ENCODE measurements around the gene TBCB.

TBCB gene

DNA sequence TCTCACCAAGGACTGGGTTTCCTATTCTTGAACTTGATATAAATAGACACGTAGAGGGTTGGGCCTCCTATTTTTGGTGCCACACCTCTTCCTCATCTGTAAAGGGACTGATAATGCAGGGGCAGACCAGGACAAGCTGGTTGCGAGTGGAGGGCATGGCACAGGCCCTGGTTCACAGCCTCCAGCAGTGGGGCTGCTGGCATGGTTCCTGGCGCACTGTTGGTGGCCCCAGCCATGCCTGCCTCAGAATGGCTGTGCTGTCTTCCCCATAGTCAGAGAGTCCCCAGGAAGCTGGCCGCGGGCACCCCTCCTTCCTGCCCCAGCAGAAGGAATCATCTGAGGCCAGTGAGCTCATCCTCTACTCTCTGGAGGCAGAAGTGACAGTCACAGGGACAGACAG lies 14.8 kb upstream of the TBCB start:
- H3K27ac ChIP-seq = peak overlapping the region; percentile 32; the same call in 1 of the 2 replicates
- ChIA-PET POLR2A (ENCODE audit: low non-redundant PET) (no interaction called here), CTCF (interaction anchor here (1.1 kb wide), 1 partner anchor 14 kb away, joined by 3 read pairs; no protein-coding TSS in a partner anchor)
- TF ChIP-seq, protein P1, sequence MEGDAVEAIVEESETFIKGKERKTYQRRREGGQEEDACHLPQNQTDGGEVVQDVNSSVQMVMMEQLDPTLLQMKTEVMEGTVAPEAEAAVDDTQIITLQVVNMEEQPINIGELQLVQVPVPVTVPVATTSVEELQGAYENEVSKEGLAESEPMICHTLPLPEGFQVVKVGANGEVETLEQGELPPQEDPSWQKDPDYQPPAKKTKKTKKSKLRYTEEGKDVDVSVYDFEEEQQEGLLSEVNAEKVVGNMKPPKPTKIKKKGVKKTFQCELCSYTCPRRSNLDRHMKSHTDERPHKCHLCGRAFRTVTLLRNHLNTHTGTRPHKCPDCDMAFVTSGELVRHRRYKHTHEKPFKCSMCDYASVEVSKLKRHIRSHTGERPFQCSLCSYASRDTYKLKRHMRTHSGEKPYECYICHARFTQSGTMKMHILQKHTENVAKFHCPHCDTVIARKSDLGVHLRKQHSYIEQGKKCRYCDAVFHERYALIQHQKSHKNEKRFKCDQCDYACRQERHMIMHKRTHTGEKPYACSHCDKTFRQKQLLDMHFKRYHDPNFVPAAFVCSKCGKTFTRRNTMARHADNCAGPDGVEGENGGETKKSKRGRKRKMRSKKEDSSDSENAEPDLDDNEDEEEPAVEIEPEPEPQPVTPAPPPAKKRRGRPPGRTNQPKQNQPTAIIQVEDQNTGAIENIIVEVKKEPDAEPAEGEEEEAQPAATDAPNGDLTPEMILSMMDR (conservative IDR thresholded peaks at IDR 0.05; ENCODE audit: low read depth) = no peak
- DNase-seq (ENCODE audit: low spot score) = no peak

DNA sequence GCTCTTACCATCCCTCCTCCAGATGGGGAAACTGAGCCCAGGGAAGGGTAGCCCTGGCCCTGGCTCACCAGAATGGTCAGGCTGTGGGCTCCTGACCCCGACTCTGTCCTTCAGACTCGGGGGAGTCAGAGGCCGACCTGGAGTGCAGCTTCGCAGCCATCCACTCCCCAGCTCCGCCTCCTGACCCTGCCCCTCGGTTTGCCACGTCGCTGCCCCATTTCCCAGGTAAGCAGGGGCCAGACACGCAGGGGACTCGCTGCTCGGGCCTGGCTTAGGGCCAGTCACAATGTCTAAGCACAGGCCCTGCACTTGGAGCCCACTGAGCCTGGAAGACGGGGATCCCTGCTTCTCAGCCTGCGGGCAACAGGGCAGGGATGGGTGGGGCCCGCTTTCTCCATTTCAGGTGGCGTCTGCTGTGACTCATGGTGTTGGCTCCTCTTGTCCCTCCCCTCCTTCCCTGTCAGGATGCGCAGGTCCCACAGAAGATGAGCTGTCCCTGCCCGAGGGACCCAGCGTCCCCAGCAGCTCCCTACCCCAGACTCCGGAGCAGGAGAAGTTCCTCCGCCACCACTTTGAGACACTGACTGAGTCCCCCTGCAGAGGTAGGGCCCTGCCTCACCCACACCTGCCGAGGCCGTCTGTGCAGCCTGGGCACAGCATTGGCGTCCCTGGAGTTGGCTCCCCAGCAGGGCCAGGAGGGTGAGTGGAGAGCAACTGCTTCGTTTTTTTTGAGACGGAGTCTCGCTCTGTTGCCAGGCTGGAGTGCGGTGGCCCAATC lies 13.5 kb upstream of the TBCB start:
- CTCF ChIA-PET = no interaction called here
- peak overlapping the region; percentile 32 for H3K27ac ChIP-seq
- TF ChIP-seq, protein P1 (conservative IDR thresholded peaks at IDR 0.05; ENCODE audit: low read depth) = no peak
- POLR2A ChIA-PET (ENCODE audit: low non-redundant PET) = interaction anchor here (0.6 kb wide), 1 partner anchor 27 kb away, joined by 3 read pairs; no protein-coding TSS in a partner anchor
- peak; percentile 50 for DNase-seq (ENCODE audit: low spot score)

DNA sequence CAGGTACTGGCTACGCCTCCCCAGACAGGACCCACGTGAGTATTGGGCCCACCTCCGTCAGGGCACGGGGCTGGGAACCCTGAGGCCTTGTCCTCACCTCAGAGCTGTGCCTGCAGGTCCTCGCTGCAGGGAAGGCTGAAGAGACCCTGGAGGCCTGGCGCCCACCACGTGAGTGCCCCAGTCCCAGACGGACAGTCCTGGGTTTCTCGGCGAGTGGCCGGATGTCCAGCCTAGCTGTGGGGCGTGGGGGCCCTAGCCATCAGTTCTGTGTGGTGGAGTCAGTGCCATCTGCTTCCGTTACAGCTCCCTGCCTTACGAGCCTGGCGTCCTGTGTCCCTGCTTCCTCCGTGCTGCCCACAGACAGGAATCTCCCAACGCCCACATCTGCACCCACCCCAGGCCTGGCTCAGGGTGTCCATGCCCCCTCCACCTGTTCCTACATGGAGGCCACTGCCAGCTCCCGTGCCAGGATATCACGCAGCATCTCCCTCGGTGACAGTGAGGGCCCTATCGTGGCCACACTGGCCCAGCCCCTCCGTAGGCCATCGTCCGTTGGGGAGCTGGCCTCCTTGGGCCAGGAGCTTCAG lies 12.1 kb upstream of the TBCB start:
- DNase-seq (ENCODE audit: low spot score) = no peak
- ChIA-PET POLR2A (ENCODE audit: low non-redundant PET) (no interaction called here), CTCF (interaction anchor here (0.8 kb wide), 1 partner anchor 11 kb away, joined by 4 read pairs; no protein-coding TSS in a partner anchor)
- H3K27ac ChIP-seq = no peak overlapping the region; the same call in 1 of the 2 replicates
- TF ChIP-seq, protein P1 (conservative IDR thresholded peaks at IDR 0.05; ENCODE audit: low read depth) = no peak

DNA sequence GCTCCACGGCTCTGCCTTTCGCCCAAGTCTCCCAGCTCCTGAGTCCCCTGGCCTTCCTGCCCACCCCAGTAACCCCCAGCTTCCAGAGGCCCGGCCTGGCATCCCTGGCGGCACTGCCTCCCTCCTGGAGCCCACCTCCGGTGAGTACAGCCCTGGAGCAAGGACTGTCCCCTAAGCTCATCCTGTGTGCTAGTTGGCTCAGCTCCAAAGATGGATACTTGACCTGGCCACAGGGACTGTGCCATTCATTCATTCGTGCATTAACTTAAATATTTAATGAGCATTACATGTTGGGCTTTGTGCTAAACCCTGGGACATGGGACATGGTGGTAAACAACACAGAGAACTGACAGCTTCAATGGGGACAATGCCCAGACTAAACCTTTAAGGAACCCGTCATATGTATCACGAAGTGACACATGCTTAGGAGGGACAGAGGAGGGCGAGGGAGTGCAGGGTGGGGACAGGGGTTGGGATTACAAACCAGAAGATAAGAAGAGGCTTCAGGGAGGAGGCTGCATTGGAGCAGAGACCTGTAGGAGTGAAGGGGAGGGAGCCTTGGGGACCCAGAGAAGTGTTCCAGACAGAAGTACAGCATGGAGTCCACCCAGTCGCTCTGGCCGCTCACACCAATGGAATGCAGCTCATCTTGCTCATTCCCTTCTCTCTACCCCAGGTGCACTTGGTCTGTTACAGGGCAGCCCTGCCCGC lies 11.3 kb upstream of the TBCB start:
- TF ChIP-seq, protein P1 (conservative IDR thresholded peaks at IDR 0.05; ENCODE audit: low read depth) = no peak
- DNase-seq (ENCODE audit: low spot score) = no peak
- POLR2A ChIA-PET (ENCODE audit: low non-redundant PET) = no interaction called here
- CTCF ChIA-PET = no interaction called here
- peak overlapping the region; percentile 40 for H3K27ac ChIP-seq

DNA sequence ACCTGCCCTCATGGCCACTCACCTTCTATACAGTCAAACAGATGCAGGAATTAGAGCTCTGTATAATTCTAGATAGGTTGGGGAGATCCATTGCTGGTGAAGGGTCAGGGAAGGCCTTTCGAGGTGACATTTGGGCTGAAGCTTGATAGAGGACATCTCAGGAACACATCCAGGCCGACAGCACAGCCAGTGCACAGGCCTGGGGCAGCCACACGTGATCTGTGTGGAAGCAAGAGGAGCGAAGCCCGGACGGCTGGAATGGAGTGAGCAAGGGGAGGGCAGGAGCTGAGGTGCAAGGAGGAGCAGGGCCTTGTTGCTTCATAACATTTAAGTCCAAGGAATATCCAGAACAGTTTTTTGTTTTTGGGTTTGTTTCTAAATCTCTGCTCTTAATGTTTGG lies 8.8 kb upstream of the TBCB start:
- ChIA-PET POLR2A (ENCODE audit: low non-redundant PET) (no interaction called here), CTCF (no interaction called here)
- TF ChIP-seq, protein P1 (conservative IDR thresholded peaks at IDR 0.05; ENCODE audit: low read depth) = no peak
- H3K27ac ChIP-seq = peak overlapping the region; percentile 40
- no peak for DNase-seq (ENCODE audit: low spot score)

DNA sequence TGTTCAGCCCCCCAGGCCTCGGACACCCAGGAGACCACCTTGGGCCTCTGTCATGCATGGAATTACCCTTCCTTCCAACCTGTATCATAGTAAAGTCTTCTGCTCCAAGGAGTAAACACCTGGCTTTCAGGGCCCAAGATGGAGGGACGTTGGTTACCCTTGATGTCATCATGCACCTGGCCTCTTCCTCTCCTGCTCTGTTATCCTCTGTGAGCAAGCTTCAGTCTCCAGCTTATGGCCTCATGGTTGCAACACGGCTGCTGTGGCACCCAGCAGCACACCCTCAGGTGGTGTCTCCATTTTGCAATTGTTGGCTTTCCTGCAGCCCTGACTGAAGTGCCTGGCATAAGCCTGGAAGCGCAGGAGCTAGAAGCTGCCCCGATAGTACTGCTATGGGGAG lies 8.3 kb upstream of the TBCB start:
- POLR2A ChIA-PET (ENCODE audit: low non-redundant PET) = no interaction called here
- peak overlapping the region; percentile 40; the same call in 1 of the 2 replicates for H3K27ac ChIP-seq
- DNase-seq (ENCODE audit: low spot score) = no peak
- TF ChIP-seq, protein P1 (conservative IDR thresholded peaks at IDR 0.05; ENCODE audit: low read depth) = no peak
- CTCF ChIA-PET = no interaction called here

Data from RWPE1 (cell line).